B cell (primary cell): ENCODE data around the gene KCNK13.

Experiments
- EZH2 ChIP-seq: IDR thresholded peaks from 2 replicates; pipeline ENCODE4 v1.6.1; 2012; ENCODE audit warnings: borderline replicate concordance, low read depth, mild to moderate bottlenecking, moderate library complexity, low read length; ENCODE audit not compliant: insufficient read depth, poor library complexity, severe bottlenecking
- TF ChIP-seq, protein P1 (sequence below): fragments of 200-600 bp; IDR thresholded peaks from one replicate; pipeline ENCODE4 v1.8.0; 2022; ENCODE audit warnings: antibody characterized with exemption, mild to moderate bottlenecking

DNA sequence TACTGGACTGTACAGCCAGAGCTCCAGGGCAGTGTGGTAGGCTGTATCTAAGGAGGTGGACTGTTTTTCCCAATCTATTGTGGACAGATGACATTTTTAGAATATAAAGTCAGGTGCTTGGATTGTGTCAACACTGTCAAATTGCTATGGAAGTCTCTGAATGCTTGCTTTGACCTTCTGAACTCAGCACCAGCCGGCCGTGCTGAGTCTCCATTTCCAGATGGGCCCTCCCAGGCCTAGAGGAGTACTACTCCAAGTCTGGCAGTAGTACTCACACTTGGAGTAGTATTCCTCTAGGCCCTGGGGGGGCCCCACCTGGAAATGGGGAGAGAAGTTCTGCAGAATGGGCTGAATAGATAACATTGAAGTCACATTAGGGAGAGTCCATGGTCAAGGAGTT is 16.2 kb upstream of the KCNK13 start:
- TF ChIP-seq, protein P1, sequence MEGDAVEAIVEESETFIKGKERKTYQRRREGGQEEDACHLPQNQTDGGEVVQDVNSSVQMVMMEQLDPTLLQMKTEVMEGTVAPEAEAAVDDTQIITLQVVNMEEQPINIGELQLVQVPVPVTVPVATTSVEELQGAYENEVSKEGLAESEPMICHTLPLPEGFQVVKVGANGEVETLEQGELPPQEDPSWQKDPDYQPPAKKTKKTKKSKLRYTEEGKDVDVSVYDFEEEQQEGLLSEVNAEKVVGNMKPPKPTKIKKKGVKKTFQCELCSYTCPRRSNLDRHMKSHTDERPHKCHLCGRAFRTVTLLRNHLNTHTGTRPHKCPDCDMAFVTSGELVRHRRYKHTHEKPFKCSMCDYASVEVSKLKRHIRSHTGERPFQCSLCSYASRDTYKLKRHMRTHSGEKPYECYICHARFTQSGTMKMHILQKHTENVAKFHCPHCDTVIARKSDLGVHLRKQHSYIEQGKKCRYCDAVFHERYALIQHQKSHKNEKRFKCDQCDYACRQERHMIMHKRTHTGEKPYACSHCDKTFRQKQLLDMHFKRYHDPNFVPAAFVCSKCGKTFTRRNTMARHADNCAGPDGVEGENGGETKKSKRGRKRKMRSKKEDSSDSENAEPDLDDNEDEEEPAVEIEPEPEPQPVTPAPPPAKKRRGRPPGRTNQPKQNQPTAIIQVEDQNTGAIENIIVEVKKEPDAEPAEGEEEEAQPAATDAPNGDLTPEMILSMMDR: no peak
- TF ChIP-seq EZH2: no peak
